Esophagus squamous epithelium (tissue), 5 donors: Measurements from ENCODE around the gene RASGRF2. TPM values are rescaled to one million over a fixed set of nuclear protein-coding genes. Genes with fewer than 3 reads are reported as not detected.

Experiments used
- DNase-seq: peaks from one replicate; lab custom pipeline; 2025; lab: John Stamatoyannopoulos, UW
- H3K27ac ChIP-seq, 4 donors: fragments of 200-600 bp; sonication (generic); one replicate each; pipeline ENCODE4 v1.5.1; 2016 to 2019; ENCODE audit warnings: mild to moderate bottlenecking in 1 of 4
- H3K27me3 ChIP-seq, 4 donors: fragments of 200-600 bp; sonication (generic); 1 replicate in 3 of 4; 2 replicates in 1 of 4; pipeline versions ENCODE4 v1.5.1 to v1.6.0; 2017 to 2021; ENCODE audit warnings: antibody characterized with exemption in 1 of 4
- H3K36me3 ChIP-seq, 3 donors: fragments of 200-600 bp; sonication (generic); one replicate each; pipeline ENCODE4 v1.5.1; 2016 to 2019
- H3K4me1 ChIP-seq, 3 donors: fragments of 200-600 bp; sonication (generic); one replicate each; pipeline ENCODE4 v1.5.1; 2017 to 2019
- H3K4me3 ChIP-seq, 4 donors: fragments of 200-600 bp; sonication (generic); 1 replicate in 3 of 4; 2 replicates in 1 of 4; pipeline ENCODE4 v1.5.1; 2016 to 2019; ENCODE audit warnings: mild to moderate bottlenecking in 2 of 4, moderate library complexity in 1 of 4
- H3K9me3 ChIP-seq, 3 donors: fragments of 200-600 bp; sonication (generic); one replicate each; pipeline ENCODE4 v1.5.1; 2016 to 2019
- CTCF ChIP-seq, 6 experiments: fragments of 450-650 bp in 4 of 6; fragments of 200-600 bp in 2 of 6; sonication (generic) in 2 of 6; IDR thresholded peaks; one replicate each; pipeline ENCODE4 v1.5.1; 2016 to 2019; ENCODE audit warnings: antibody characterized with exemption in 6 of 6, mild to moderate bottlenecking in 4 of 6, moderate library complexity in 4 of 6
- POLR2A ChIP-seq, 4 donors: fragments of 450-650 bp; IDR thresholded peaks; one replicate each; pipeline ENCODE4 v1.6.1; 2017; ENCODE audit warnings: antibody characterized with exemption in 4 of 4, mild to moderate bottlenecking in 4 of 4, moderate library complexity in 3 of 4
- WGBS, 2 donors: methylation state at CpG; one replicate each; pipeline ENCODE4 v1.1.5; 2018; 5-methylcytosine and 5-hydroxymethylcytosine counted together
- intact Hi-C: fragments of 100-400 bp; cut with DNase I; formaldehyde crosslinking; loops from one replicate; pipeline ENCODE4 v1.15.0; 2022
- total RNA-seq, 4 donors: library from RNA; depleted of rRNA; stranded (reverse); fragments of >200 nt; gene quantifications; one replicate each; pipeline ENCODE4 v1.1.0, GENCODE V29; 2016
- donor health status: DM: yes; HTN: yes; CAD: no.

Gene RASGRF2
- total RNA-seq, 4 donors from 2014 or later, result 0.49 to 3.2 (median 0.62) TPM

GRCh38 chr5:80919678-80920196 is 40.4 kb upstream of the RASGRF2 start:
- Histone ChIP-seq H3K27ac (no peak overlapping the region), H3K4me3 (no peak overlapping the region), H3K36me3 (no peaks in the 10 kb centered on the region), H3K9me3 (no peaks in the 10 kb centered on the region), H3K4me1 (no peaks in the 10 kb centered on the region), H3K27me3 (no peaks in the 10 kb centered on the region)
- intact Hi-C loops, result no loop called here
- 68 to 77% methylated on average over 6 of the region's 6 CpGs for WGBS, 2 donors
- TF ChIP-seq CTCF (IDR thresholded peaks at IDR 0.05) (no peak), POLR2A (IDR thresholded peaks at IDR 0.05) (no peak)
- no peak for DNase-seq

GRCh38 chr5:80920333-80920732 is 39.8 kb upstream of the RASGRF2 start:
- H3K4me1 ChIP-seq, result no peaks in the 10 kb centered on the region
- intact Hi-C loops, result no loop called here
- H3K27me3 ChIP-seq, result no peaks in the 10 kb centered on the region
- no peak overlapping the region for H3K4me3 ChIP-seq
- H3K9me3 ChIP-seq, result no peaks in the 10 kb centered on the region
- TF ChIP-seq POLR2A (IDR thresholded peaks at IDR 0.05) (no peak), CTCF (IDR thresholded peaks at IDR 0.05) (no peak)
- no peaks in the 10 kb centered on the region for H3K36me3 ChIP-seq
- H3K27ac ChIP-seq, result no peak overlapping the region
- no peak for DNase-seq

- Histone ChIP-seq H3K4me1 (no peaks in the 10 kb centered on the region), H3K36me3 (no peaks in the 10 kb centered on the region), H3K9me3 (no peaks in the 10 kb centered on the region), H3K27me3 (no peaks in the 10 kb centered on the region), H3K4me3 (no peak overlapping the region), H3K27ac (no peak overlapping the region)
- intact Hi-C loops, result no loop called here
- no peak for DNase-seq
- TF ChIP-seq POLR2A (IDR thresholded peaks at IDR 0.05), result no peak
- no peak for TF ChIP-seq CTCF (IDR thresholded peaks at IDR 0.05)
Observed at GRCh38 chr5:80921026-80921425, 39.1 kb upstream of the RASGRF2 start.

GRCh38 chr5:80925931-80926330 is 34.2 kb upstream of the RASGRF2 start:
- no peaks in the 10 kb centered on the region for H3K9me3 ChIP-seq
- no peak overlapping the region for H3K27ac ChIP-seq
- no peak overlapping the region for H3K4me3 ChIP-seq
- WGBS, 2 donors, result 79 to 90% methylated on average over 1 of the region's 1 CpG
- intact Hi-C loops, result no loop called here
- H3K36me3 ChIP-seq, result no peaks in the 10 kb centered on the region
- no peaks in the 10 kb centered on the region for H3K27me3 ChIP-seq
- no peak for DNase-seq
- H3K4me1 ChIP-seq, result no peaks in the 10 kb centered on the region
- TF ChIP-seq CTCF (IDR thresholded peaks at IDR 0.05) (no peak), POLR2A (IDR thresholded peaks at IDR 0.05) (no peak)

GRCh38 chr5:80926536-80926935 is 33.6 kb upstream of the RASGRF2 start:
- DNase-seq, result no peak
- WGBS, 2 donors, result 90 to 91% methylated on average over 1 of the region's 1 CpG
- H3K27ac ChIP-seq, result no peak overlapping the region
- no peak overlapping the region for H3K4me3 ChIP-seq
- no peaks in the 10 kb centered on the region for H3K4me1 ChIP-seq
- H3K36me3 ChIP-seq, result no peaks in the 10 kb centered on the region
- intact Hi-C loops, result no loop called here
- no peak for TF ChIP-seq POLR2A (IDR thresholded peaks at IDR 0.05)
- H3K9me3 ChIP-seq, result no peaks in the 10 kb centered on the region
- H3K27me3 ChIP-seq, result no peaks in the 10 kb centered on the region
